H9 (cell line): Measurements from ENCODE around the gene KIZ. TPM values are rescaled to one million over a fixed set of nuclear protein-coding genes. Genes with fewer than 3 reads are reported as not detected.

Experiments used
- DNase-seq: peaks from one replicate; pipeline ENCODE4 v3.0.0-alpha.2; 2017
- H2AFZ ChIP-seq: one replicate; pipeline ENCODE4 v1.6.1; 2013; ENCODE audit warnings: mild to moderate bottlenecking, low read length, control low read depth, moderate library complexity
- H2AK5ac ChIP-seq: 2 replicates; pipeline ENCODE4 v1.6.1; 2013; ENCODE audit warnings: low read length, control low read depth, mixed read lengths; ENCODE audit not compliant: insufficient read length
- H2BK120ac ChIP-seq: one replicate; pipeline ENCODE4 v1.6.1; 2013; ENCODE audit warnings: low read depth, mild to moderate bottlenecking, low read length, control low read depth, inconsistent platforms; ENCODE audit not compliant: poor library complexity, severe bottlenecking
- H2BK12ac ChIP-seq: 2 replicates; pipeline ENCODE4 v1.6.1; 2013; ENCODE audit warnings: low read length, control low read depth, mixed read lengths, low read depth; ENCODE audit not compliant: insufficient read length
- H2BK15ac ChIP-seq: 2 replicates; pipeline ENCODE4 v1.6.1; 2013; ENCODE audit warnings: low read depth, low read length, control low read depth
- H2BK20ac ChIP-seq: one replicate; pipeline ENCODE4 v1.6.1; 2013; ENCODE audit warnings: low read depth, mild to moderate bottlenecking, low read length, control low read depth, inconsistent platforms; ENCODE audit not compliant: poor library complexity, severe bottlenecking
- H2BK5ac ChIP-seq: 2 replicates; pipeline ENCODE4 v1.6.1; 2013; ENCODE audit warnings: low read length, control low read depth, mixed read lengths; ENCODE audit not compliant: insufficient read length
- H3K14ac ChIP-seq: 2 replicates; pipeline ENCODE4 v1.6.1; 2013; ENCODE audit warnings: low read length, control low read depth; ENCODE audit not compliant: insufficient read depth
- H3K18ac ChIP-seq: 2 replicates; pipeline ENCODE4 v1.6.1; 2013; ENCODE audit warnings: low read depth, mild to moderate bottlenecking, mixed read lengths, low read length, control low read depth; ENCODE audit not compliant: insufficient read length
- H3K23ac ChIP-seq: 2 replicates; pipeline ENCODE4 v1.6.1; 2013; ENCODE audit warnings: low read length, control low read depth, mixed read lengths, low read depth; ENCODE audit not compliant: insufficient read length
- H3K23me2 ChIP-seq: 2 replicates; pipeline ENCODE4 v1.6.1; 2013; ENCODE audit warnings: low read depth, mild to moderate bottlenecking, mixed read lengths, low read length, control low read depth; ENCODE audit not compliant: insufficient read length, poor library complexity, severe bottlenecking
- H3K27ac ChIP-seq: 2 replicates; pipeline ENCODE4 v1.5.1; 2013; ENCODE audit warnings: low read length, control low read depth, mixed read lengths, low read depth; ENCODE audit not compliant: insufficient read length
- H3K27me3 ChIP-seq: 2 replicates; pipeline ENCODE4 v1.6.1; 2013; ENCODE audit warnings: low read length, control low read depth, inconsistent platforms; ENCODE audit not compliant: insufficient read depth
- H3K4ac ChIP-seq: 2 replicates; pipeline ENCODE4 v1.6.1; 2013; ENCODE audit warnings: low read depth, mild to moderate bottlenecking, control low read depth, inconsistent platforms, low read length, moderate library complexity
- H3K4me1 ChIP-seq: 2 replicates; pipeline ENCODE4 v1.6.1; 2013; ENCODE audit warnings: low read length, control low read depth, inconsistent platforms; ENCODE audit not compliant: insufficient read depth
- H3K4me2 ChIP-seq: 2 replicates; pipeline ENCODE4 v1.6.1; 2013; ENCODE audit warnings: low read length, control low read depth, mixed read lengths; ENCODE audit not compliant: insufficient read length, insufficient read depth
- H3K56ac ChIP-seq: 2 replicates; pipeline ENCODE4 v1.6.1; 2013; ENCODE audit warnings: low read depth, mild to moderate bottlenecking, mixed read lengths, low read length, control low read depth; ENCODE audit not compliant: insufficient read length
- H3K79me1 ChIP-seq: 2 replicates; pipeline ENCODE4 v1.6.1; 2013; ENCODE audit warnings: low read depth, mild to moderate bottlenecking, moderate library complexity, low read length, control low read depth, inconsistent platforms; ENCODE audit not compliant: insufficient read depth, poor library complexity, severe bottlenecking
- H3K79me2 ChIP-seq: 2 replicates; pipeline ENCODE4 v1.6.1; 2013; ENCODE audit warnings: low read length, control low read depth, inconsistent platforms; ENCODE audit not compliant: insufficient read depth
- H3K9ac ChIP-seq: 2 replicates; pipeline ENCODE4 v1.6.1; 2013; ENCODE audit warnings: low read length, control low read depth, mixed read lengths; ENCODE audit not compliant: insufficient read length; ENCODE audit errors: extremely low read depth
- H3K9me3 ChIP-seq: one replicate; pipeline ENCODE4 v1.6.1; 2013; ENCODE audit warnings: low read depth, low read length, inconsistent platforms; ENCODE audit not compliant: control insufficient read depth
- H3T11ph ChIP-seq: one replicate; pipeline ENCODE4 v1.6.1; 2013; ENCODE audit warnings: mild to moderate bottlenecking, low read length, control low read depth, inconsistent platforms
- H4K20me1 ChIP-seq: one replicate; pipeline ENCODE4 v1.6.1; 2013; ENCODE audit not compliant: control insufficient read depth, insufficient read length, insufficient read depth
- H4K5ac ChIP-seq: 2 replicates; pipeline ENCODE4 v1.6.1; 2013; ENCODE audit warnings: low read depth, mild to moderate bottlenecking, mixed read lengths, low read length, control low read depth; ENCODE audit not compliant: insufficient read length
- H4K8ac ChIP-seq: replicated peaks from 2 replicates; pipeline ENCODE4 v1.6.1; 2013; ENCODE audit warnings: low read length, control low read depth, mixed read lengths, low read depth; ENCODE audit not compliant: insufficient read length
- H4K91ac ChIP-seq: 2 replicates; pipeline ENCODE4 v1.6.1; 2013; ENCODE audit warnings: low read depth, mild to moderate bottlenecking, moderate library complexity, mixed read lengths, low read length, control low read depth; ENCODE audit not compliant: insufficient read length
- H3K27ac Mint-ChIP-seq, 3 experiments: 2 replicates in 2 of 3; 3 replicates in 1 of 3; pipeline ENCODE4 v1.8.0; 2020 to 2021; ENCODE audit warnings: mixed read lengths in 3 of 3, mild to moderate bottlenecking in 1 of 3, moderate library complexity in 1 of 3
- H3K27me3 Mint-ChIP-seq: 2 replicates; pipeline ENCODE4 v1.8.0; 2021; ENCODE audit warnings: low read depth, mild to moderate bottlenecking, moderate library complexity, mixed read lengths
- H3K36me3 Mint-ChIP-seq, 3 experiments: 2 replicates in 2 of 3; 3 replicates in 1 of 3; pipeline ENCODE4 v1.8.0; 2020 to 2021; ENCODE audit warnings: low read depth in 3 of 3, mixed read lengths in 3 of 3; ENCODE audit not compliant: insufficient read depth in 1 of 3
- H3K4me1 Mint-ChIP-seq, 2 experiments: 2 replicates each; pipeline ENCODE4 v1.8.0; 2020; ENCODE audit warnings: mixed read lengths in 2 of 2
- H3K4me3 Mint-ChIP-seq, 2 experiments: 2 replicates in 1 of 2; 3 replicates in 1 of 2; pipeline ENCODE4 v1.8.0; 2020 to 2021; ENCODE audit warnings: mild to moderate bottlenecking in 2 of 2, mixed read lengths in 2 of 2, moderate library complexity in 1 of 2
- H3K9me3 Mint-ChIP-seq, 2 experiments: 2 replicates in 1 of 2; 3 replicates in 1 of 2; pipeline ENCODE4 v1.8.0; 2020; ENCODE audit warnings: mild to moderate bottlenecking in 2 of 2, mixed read lengths in 2 of 2, moderate library complexity in 1 of 2
- WGBS: extraction: QIAGEN DNeasy Blood & Tissue Kit; methylation state at CpG from one replicate; pipeline ENCODE4 v1.1.7; 2013; ENCODE audit warnings: missing lambda C conversion rate, low lambda C conversion rate, mixed read lengths; ENCODE audit not compliant: insufficient read length; ENCODE audit errors: extremely low coverage; 5-methylcytosine and 5-hydroxymethylcytosine counted together
- total RNA-seq: library from RNA; stranded (reverse); gene quantifications from 2 replicates; pipeline ENCODE4 v1.2.1, GENCODE V29; 2021
- TF ChIP-seq, protein P1 (sequence below): fragments of 200-600 bp; sonication (generic); conservative IDR thresholded peaks from 3 replicates; pipeline ENCODE4 v1.8.0; 2021; ENCODE audit warnings: antibody characterized with exemption, mild to moderate bottlenecking

The KIZ gene
- total RNA-seq, 1 experiment from 2014 or later, result 29.3 TPM

GRCh38 chr20:21289651-21290050, 163.8 kb downstream of the KIZ start:
- no peak overlapping the region for H2BK20ac ChIP-seq
- no peak overlapping the region for H3K18ac ChIP-seq
- H3K23me2 ChIP-seq, result no peaks in the 10 kb centered on the region
- Mint-ChIP-seq H3K9me3 (peaks cover 0 to 3% of the 10 kb centered on the region in 2 experiments; a peak in 1 of 5 replicates), H3K27ac (no peak overlapping the region), H3K27me3 (no peaks in the 10 kb centered on the region; the same call in none of the 2 replicates), H3K36me3 (no peaks in the 10 kb centered on the region), H3K4me1 (peaks cover 6 to 9% of the 10 kb centered on the region in 2 experiments; a peak in 3 of 4 replicates), H3K4me3 (no peak overlapping the region)
- H4K20me1 ChIP-seq, result no peaks in the 10 kb centered on the region
- H3K4ac ChIP-seq, result no peak overlapping the region
- H3T11ph ChIP-seq, result no peak overlapping the region
- no peak overlapping the region for H2BK5ac ChIP-seq
- H3K23ac ChIP-seq, result no peak overlapping the region
- no CpG with 5 or more reads among the region's 2 CpGs for WGBS
- H3K56ac ChIP-seq, result no peak overlapping the region
- no peak overlapping the region for H3K4me2 ChIP-seq
- no peak overlapping the region for H2BK120ac ChIP-seq
- H3K4me1 ChIP-seq, result no peaks in the 10 kb centered on the region
- no peaks in the 10 kb centered on the region for H3K27me3 ChIP-seq
- H3K79me1 ChIP-seq, result no peaks in the 10 kb centered on the region
- no peak overlapping the region for H3K27ac ChIP-seq
- H3K14ac ChIP-seq, result no peak overlapping the region
- H2BK15ac ChIP-seq, result no peak overlapping the region
- no peaks in the 10 kb centered on the region for H3K9me3 ChIP-seq
- no peak for DNase-seq
- no peak overlapping the region for H2AFZ ChIP-seq
- H3K9ac ChIP-seq, result no peak overlapping the region
- H3K79me2 ChIP-seq, result no peaks in the 10 kb centered on the region
- H4K8ac ChIP-seq, result no peak overlapping the region
- TF ChIP-seq, protein P1, sequence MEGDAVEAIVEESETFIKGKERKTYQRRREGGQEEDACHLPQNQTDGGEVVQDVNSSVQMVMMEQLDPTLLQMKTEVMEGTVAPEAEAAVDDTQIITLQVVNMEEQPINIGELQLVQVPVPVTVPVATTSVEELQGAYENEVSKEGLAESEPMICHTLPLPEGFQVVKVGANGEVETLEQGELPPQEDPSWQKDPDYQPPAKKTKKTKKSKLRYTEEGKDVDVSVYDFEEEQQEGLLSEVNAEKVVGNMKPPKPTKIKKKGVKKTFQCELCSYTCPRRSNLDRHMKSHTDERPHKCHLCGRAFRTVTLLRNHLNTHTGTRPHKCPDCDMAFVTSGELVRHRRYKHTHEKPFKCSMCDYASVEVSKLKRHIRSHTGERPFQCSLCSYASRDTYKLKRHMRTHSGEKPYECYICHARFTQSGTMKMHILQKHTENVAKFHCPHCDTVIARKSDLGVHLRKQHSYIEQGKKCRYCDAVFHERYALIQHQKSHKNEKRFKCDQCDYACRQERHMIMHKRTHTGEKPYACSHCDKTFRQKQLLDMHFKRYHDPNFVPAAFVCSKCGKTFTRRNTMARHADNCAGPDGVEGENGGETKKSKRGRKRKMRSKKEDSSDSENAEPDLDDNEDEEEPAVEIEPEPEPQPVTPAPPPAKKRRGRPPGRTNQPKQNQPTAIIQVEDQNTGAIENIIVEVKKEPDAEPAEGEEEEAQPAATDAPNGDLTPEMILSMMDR, result no peak
- H2BK12ac ChIP-seq, result no peak overlapping the region
- no peak overlapping the region for H4K5ac ChIP-seq
- H2AK5ac ChIP-seq, result no peak overlapping the region
- no peak overlapping the region for H4K91ac ChIP-seq
